Measurements from ENCODE around the gene KDM1B.

- no peak for TF ChIP-seq CTCF (IDR thresholded peaks at IDR 0.05)
- no peak for TF ChIP-seq POLR2A (IDR thresholded peaks at IDR 0.05)
These were observed 86.2 kb downstream of the KDM1B start for GRCh38 chr6:18241208-18242038.

Measured in thyroid gland (tissue), 4 donors.